Activated naive CD4-positive, alpha-beta T cell treated with anti-CD3 and anti-CD28 coated beads, Interleukin-2, amount 10 ng/mL, durations not matched to agents 7 days and 5 days (primary cell): Measurements from ENCODE around the gene TMOD1.
"Not testable (repeated sequence)": the region's sequence is repeated elsewhere in the genome, so short reads cannot be mapped to it uniquely, and the experiment has no call there.

Experiments used
- CTCF ChIA-PET: fragments of 350-600 bp; sonication (Branson Sonifier 250); formaldehyde crosslinking; loops from one replicate; lab custom pipeline; 2021; ENCODE audit warnings: antibody characterized with exemption; lab: Charles Lee
- DNase-seq: peaks from one replicate; pipeline ENCODE4 v3.0.0-alpha.2; 2020
- H3K27ac Mint-ChIP-seq: one replicate; pipeline ENCODE4 v1.8.0; 2021; ENCODE audit warnings: mild to moderate bottlenecking, moderate library complexity, mixed read lengths
- H3K27me3 Mint-ChIP-seq: one replicate; pipeline ENCODE4 v1.8.0; 2021; ENCODE audit warnings: mild to moderate bottlenecking, mixed read lengths
- H3K36me3 Mint-ChIP-seq: one replicate; pipeline ENCODE4 v1.8.0; 2021; ENCODE audit warnings: mixed read lengths
- H3K4me1 Mint-ChIP-seq: one replicate; pipeline ENCODE4 v1.8.0; 2021; ENCODE audit warnings: mixed read lengths
- H3K4me3 Mint-ChIP-seq: one replicate; pipeline ENCODE4 v1.8.0; 2021; ENCODE audit warnings: mild to moderate bottlenecking, moderate library complexity, mixed read lengths
- H3K9me3 Mint-ChIP-seq: one replicate; pipeline ENCODE4 v1.8.0; 2021; ENCODE audit warnings: mixed read lengths

The TMOD1 gene

GRCh38 chr9:97501177-97501971, at the start of gene TMOD1:
TSS of gene TMOD1 (plus strand) at chr9:97501666. CDS start at chr9:97524189, 22,523 bp downstream.
- H3K9me3 Mint-ChIP-seq: no peaks in the 10 kb centered on the region
- DNase-seq: peak; percentile 58
- no peak within 1 kb of the TSS for H3K27ac Mint-ChIP-seq
- H3K36me3 Mint-ChIP-seq: peaks cover 5% of the 10 kb centered on the region
- peaks cover 20% of the 10 kb centered on the region for H3K4me1 Mint-ChIP-seq
- peaks cover 62% of the 10 kb centered on the region for H3K27me3 Mint-ChIP-seq
- peak within 1 kb of the TSS; percentile 65 for H3K4me3 Mint-ChIP-seq
- CTCF ChIA-PET: interaction anchor here (0.8 to 4.0 kb wide), 8 partner anchors 10 to 114 kb away, joined by 3 to 18 read pairs (median 6); no protein-coding TSS in a partner anchor

DNA sequence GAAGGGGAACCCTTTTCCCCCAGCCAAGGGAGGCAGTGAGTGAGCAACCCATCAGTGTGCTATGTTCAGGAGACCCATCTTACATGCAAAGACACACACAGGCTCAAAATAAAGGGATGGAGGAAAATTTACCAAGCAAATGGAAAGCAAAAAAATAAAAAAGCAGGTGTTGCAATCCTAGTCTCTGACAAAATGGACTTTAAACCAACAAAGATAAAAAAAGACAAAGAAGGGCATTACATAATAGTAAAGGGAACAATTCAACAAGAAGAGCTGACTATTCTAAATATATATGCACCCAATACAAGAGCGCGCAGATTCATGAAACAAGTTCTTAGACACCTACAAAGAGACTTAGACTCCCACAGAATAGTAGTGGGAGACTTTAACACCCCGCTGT, 47.9 kb upstream of the TMOD1 start:
- H3K27ac Mint-ChIP-seq, H3K9me3 Mint-ChIP-seq, H3K4me1 Mint-ChIP-seq, H3K27me3 Mint-ChIP-seq, DNase-seq, CTCF ChIA-PET, H3K4me3 Mint-ChIP-seq, H3K36me3 Mint-ChIP-seq: not testable (repeated sequence)

GRCh38 chr9:97456841-97457240, 44.6 kb upstream of the TMOD1 start:
- CTCF ChIA-PET, H3K36me3 Mint-ChIP-seq, H3K9me3 Mint-ChIP-seq, DNase-seq, H3K27ac Mint-ChIP-seq, H3K4me1 Mint-ChIP-seq, H3K4me3 Mint-ChIP-seq, H3K27me3 Mint-ChIP-seq: not testable (repeated sequence)

DNA sequence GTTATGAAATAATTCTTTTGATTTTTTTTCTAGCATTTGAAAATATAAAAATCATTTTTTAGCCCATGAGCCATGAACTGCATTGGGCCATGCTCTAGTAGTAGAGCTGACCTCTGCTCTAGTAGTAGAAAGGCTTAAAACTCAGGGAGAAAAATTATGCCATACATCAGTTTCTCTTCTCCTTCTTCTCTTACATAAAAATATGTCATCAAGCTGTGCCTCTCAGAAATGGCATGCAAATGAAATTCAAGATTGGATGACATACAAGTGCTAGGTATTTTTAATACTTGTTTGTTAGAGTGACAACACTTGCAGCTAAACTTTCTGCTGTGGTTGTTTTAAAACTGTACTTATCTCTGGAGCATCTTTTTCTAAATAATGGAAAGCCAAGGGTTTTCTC, 42.1 kb upstream of the TMOD1 start:
- Mint-ChIP-seq H3K27me3 (no peaks in the 10 kb centered on the region), H3K27ac (no peak overlapping the region), H3K9me3 (no peaks in the 10 kb centered on the region), H3K36me3 (no peaks in the 10 kb centered on the region), H3K4me1 (no peaks in the 10 kb centered on the region), H3K4me3 (no peak overlapping the region)
- CTCF ChIA-PET: interaction anchor here (1.7 kb wide), 1 partner anchor 9 kb away, joined by 5 read pairs; no protein-coding TSS in a partner anchor
- DNase-seq: no peak

DNA sequence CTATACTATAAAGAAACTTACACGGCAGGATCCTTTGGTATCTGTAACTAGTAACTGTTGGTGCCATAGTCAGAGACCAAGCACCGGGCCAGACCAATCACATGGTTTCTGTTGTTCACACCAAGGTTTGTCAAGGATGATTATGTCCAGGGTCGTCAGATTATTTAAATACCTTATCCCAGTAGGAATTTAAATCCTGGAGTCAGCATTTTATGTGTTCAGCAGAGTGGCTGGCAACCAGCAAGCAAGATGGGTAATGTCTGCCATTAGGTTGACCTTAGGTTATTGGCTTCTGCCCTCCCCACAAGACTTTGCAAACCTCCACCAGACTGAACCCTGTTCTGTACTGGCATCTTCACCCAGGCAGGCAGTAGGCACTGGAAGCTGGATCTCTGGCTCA, 39.3 kb upstream of the TMOD1 start:
- Mint-ChIP-seq H3K4me1 (no peaks in the 10 kb centered on the region), H3K27me3 (no peaks in the 10 kb centered on the region), H3K4me3 (no peak overlapping the region), H3K9me3 (no peaks in the 10 kb centered on the region), H3K36me3 (no peaks in the 10 kb centered on the region), H3K27ac (no peak overlapping the region)
- CTCF ChIA-PET: interaction anchor here (1.1 to 2.1 kb wide), 2 partner anchors 136 to 152 kb away, joined by 3 to 9 read pairs; no protein-coding TSS in a partner anchor
- DNase-seq: no peak

DNA sequence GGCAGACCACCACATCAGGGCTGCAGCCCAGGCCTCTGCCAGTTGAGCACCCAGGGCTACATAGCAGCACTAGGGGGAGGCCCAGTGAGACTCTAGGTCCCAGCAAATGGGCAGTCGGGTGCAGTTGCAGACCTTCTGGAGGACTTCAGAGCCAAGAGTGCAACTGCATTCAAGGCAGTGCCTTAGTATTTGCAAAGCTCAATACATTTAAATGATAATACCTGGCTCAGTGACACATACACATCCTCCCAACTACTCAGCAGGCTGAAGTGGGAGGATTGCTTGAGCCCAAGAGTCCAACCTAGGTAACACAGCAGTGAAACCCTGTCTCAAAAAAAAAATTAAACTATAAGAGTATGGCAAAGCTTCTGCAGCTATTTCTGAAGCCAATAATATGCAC, 38.6 kb upstream of the TMOD1 start:
- no peak overlapping the region for H3K27ac Mint-ChIP-seq
- H3K4me1 Mint-ChIP-seq: no peaks in the 10 kb centered on the region
- no peaks in the 10 kb centered on the region for H3K36me3 Mint-ChIP-seq
- H3K9me3 Mint-ChIP-seq: no peaks in the 10 kb centered on the region
- no peak for DNase-seq
- no peaks in the 10 kb centered on the region for H3K27me3 Mint-ChIP-seq
- no peak overlapping the region for H3K4me3 Mint-ChIP-seq
- CTCF ChIA-PET: no interaction called here

GRCh38 chr9:97468658-97469448, 32.6 kb upstream of the TMOD1 start:
- Mint-ChIP-seq H3K27me3 (no peaks in the 10 kb centered on the region), H3K27ac (no peak overlapping the region)
- peak; percentile 64 for DNase-seq

GRCh38 chr9:97470076-97470475, 31.4 kb upstream of the TMOD1 start:
- Mint-ChIP-seq H3K9me3 (no peaks in the 10 kb centered on the region), H3K4me3 (no peak overlapping the region), H3K4me1 (no peaks in the 10 kb centered on the region), H3K36me3 (no peaks in the 10 kb centered on the region), H3K27me3 (no peaks in the 10 kb centered on the region), H3K27ac (no peak overlapping the region)
- CTCF ChIA-PET: interaction anchor here (0.7 to 5.9 kb wide), 8 partner anchors 11 to 614 kb away, joined by 3 to 92 read pairs (median 8); no protein-coding TSS in a partner anchor
- no peak for DNase-seq

More at GRCh38 chr9:97468658-97469448, 32.6 kb upstream of the TMOD1 start:
- no peaks in the 10 kb centered on the region for H3K36me3 Mint-ChIP-seq
- CTCF ChIA-PET: interaction anchor here (0.7 to 5.9 kb wide), 16 partner anchors 10 to 612 kb away, joined by 3 to 92 read pairs (median 5); no protein-coding TSS in a partner anchor
- H3K4me1 Mint-ChIP-seq: no peaks in the 10 kb centered on the region
- no peaks in the 10 kb centered on the region for H3K9me3 Mint-ChIP-seq
- no peak overlapping the region for H3K4me3 Mint-ChIP-seq

- no peaks in the 10 kb centered on the region for H3K36me3 Mint-ChIP-seq
- no peaks in the 10 kb centered on the region for H3K4me1 Mint-ChIP-seq
- no peak overlapping the region for H3K4me3 Mint-ChIP-seq
- H3K9me3 Mint-ChIP-seq: no peaks in the 10 kb centered on the region
- DNase-seq: no peak
- no peak overlapping the region for H3K27ac Mint-ChIP-seq
- CTCF ChIA-PET: interaction anchor here (1.0 to 1.9 kb wide), 2 partner anchors 32 to 125 kb away, joined by 3 to 9 read pairs; no protein-coding TSS in a partner anchor
- H3K27me3 Mint-ChIP-seq: no peaks in the 10 kb centered on the region
Measured at GRCh38 chr9:97473717-97474116, 27.7 kb upstream of the TMOD1 start.

- H3K27ac Mint-ChIP-seq: no peak overlapping the region
- H3K36me3 Mint-ChIP-seq: no peaks in the 10 kb centered on the region
- no peaks in the 10 kb centered on the region for H3K4me1 Mint-ChIP-seq
- no peak for DNase-seq
- CTCF ChIA-PET: interaction anchor here (1.0 to 1.9 kb wide), 2 partner anchors 32 to 125 kb away, joined by 3 to 9 read pairs; no protein-coding TSS in a partner anchor
- no peaks in the 10 kb centered on the region for H3K27me3 Mint-ChIP-seq
- H3K9me3 Mint-ChIP-seq: no peaks in the 10 kb centered on the region
- H3K4me3 Mint-ChIP-seq: no peak overlapping the region
Measured at GRCh38 chr9:97474372-97474925, 27.0 kb upstream of the TMOD1 start.

- Mint-ChIP-seq H3K4me1 (no peaks in the 10 kb centered on the region), H3K27ac (no peak overlapping the region), H3K27me3 (no peaks in the 10 kb centered on the region), H3K4me3 (no peak overlapping the region), H3K36me3 (no peaks in the 10 kb centered on the region), H3K9me3 (no peaks in the 10 kb centered on the region)
- CTCF ChIA-PET: interaction anchor here (1.9 kb wide), 1 partner anchor 124 kb away, joined by 9 read pairs; no protein-coding TSS in a partner anchor
- DNase-seq: no peak
Measured at GRCh38 chr9:97475059-97475458, 26.4 kb upstream of the TMOD1 start.

- no peaks in the 10 kb centered on the region for H3K27me3 Mint-ChIP-seq
- no peak overlapping the region for H3K4me3 Mint-ChIP-seq
- H3K27ac Mint-ChIP-seq: no peak overlapping the region
- H3K4me1 Mint-ChIP-seq: no peaks in the 10 kb centered on the region
- DNase-seq: no peak
- CTCF ChIA-PET: interaction anchor here (1.3 kb wide), 1 partner anchor 9 kb away, joined by 3 read pairs; no protein-coding TSS in a partner anchor
- peaks cover 6% of the 10 kb centered on the region for H3K9me3 Mint-ChIP-seq
- H3K36me3 Mint-ChIP-seq: peaks cover 8% of the 10 kb centered on the region
Measured at GRCh38 chr9:97478301-97478981, 23.0 kb upstream of the TMOD1 start.

DNA sequence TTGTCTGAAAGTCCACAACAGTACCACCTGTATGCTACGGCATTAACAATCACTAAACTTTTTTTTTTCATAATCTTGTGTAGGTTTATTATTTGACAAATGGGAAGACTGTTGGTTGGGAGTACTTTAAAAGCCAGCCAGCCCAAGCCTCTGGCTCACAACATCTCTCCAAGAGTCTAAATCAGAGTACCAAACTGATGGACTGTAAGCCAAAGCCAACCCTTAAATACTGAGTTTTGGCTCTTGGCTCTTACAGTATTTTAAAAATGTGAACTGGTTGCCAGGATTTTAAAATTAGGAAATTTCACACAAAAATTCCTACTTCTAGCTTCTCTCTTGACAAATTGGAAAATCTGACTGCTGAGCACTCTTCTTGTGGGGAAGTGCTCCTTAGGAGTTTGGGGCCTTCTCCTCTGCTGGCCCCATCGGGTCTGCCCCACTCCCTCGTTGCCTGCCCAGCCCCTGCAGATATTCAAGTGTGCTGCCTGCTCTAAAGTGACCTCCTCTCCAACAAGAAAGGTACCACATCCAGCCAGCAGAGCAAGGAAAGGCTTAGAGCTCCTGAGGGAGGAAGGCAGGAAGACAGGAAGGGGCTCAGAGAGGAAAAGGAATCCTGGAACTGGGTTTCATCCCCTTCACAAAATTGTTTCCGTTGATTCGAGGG, 21.8 kb upstream of the TMOD1 start:
- no peak for DNase-seq
- no peaks in the 10 kb centered on the region for H3K27me3 Mint-ChIP-seq
- CTCF ChIA-PET: interaction anchor here (1.0 to 2.1 kb wide), 2 partner anchors 11 to 19 kb away, joined by 3 to 11 read pairs; no protein-coding TSS in a partner anchor
- no peaks in the 10 kb centered on the region for H3K4me1 Mint-ChIP-seq
- no peak overlapping the region for H3K4me3 Mint-ChIP-seq
- peaks cover 8% of the 10 kb centered on the region for H3K36me3 Mint-ChIP-seq
- peaks cover 6% of the 10 kb centered on the region for H3K9me3 Mint-ChIP-seq
- no peak overlapping the region for H3K27ac Mint-ChIP-seq
